ENCODE measurements around the gene TEPSIN.

The TEPSIN gene

DNA sequence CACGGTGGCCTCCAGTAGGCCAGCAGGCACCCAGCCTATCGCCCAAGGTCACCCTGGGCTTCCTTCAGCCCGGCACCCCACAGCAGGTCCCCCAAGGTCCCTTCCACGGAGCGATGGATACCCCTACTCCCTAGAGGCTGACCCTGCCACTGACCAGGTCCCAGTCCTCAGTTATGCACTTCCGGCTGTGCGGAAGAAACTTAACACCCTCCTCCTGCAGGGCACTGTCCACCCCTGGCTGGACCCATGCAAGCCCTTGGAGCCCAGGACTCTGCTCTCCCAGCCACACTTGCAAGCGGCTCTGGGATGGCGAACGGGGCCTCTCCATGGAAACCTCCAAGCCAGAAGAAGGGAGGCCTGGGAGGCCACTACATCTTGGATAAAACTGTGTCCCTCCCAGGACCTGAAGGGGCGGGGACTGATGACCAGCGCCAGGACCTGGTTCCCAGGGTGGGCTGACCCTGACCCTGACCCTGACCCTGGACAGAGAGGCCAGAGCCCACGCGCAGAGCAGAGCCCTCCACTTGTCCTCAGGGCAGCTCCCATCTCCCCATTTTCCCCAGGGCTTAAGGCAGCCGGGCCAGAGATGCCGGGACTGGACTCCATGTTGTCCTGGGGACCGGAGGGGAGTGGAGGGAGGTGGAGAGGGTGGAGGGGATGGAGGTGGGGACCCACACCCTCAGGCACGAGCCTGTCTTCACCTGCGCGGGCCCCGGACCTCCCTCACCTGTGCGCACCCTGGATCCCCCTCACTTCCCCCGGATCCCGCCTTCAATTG, 16.8 kb downstream of the TEPSIN start:
- DNase-seq (ENCODE audit: low spot score), result no peak
- in situ Hi-C loops (cut with MboI; ENCODE audit: low sequenced_read_pairs, unreplicated experiment), result no loop called here
- TF ChIP-seq CTCF (IDR thresholded peaks at IDR 0.05; ENCODE audit: borderline replicate concordance, control extremely low read depth, extremely low read depth, insufficient read depth, missing control alignments), result no peak

DNA sequence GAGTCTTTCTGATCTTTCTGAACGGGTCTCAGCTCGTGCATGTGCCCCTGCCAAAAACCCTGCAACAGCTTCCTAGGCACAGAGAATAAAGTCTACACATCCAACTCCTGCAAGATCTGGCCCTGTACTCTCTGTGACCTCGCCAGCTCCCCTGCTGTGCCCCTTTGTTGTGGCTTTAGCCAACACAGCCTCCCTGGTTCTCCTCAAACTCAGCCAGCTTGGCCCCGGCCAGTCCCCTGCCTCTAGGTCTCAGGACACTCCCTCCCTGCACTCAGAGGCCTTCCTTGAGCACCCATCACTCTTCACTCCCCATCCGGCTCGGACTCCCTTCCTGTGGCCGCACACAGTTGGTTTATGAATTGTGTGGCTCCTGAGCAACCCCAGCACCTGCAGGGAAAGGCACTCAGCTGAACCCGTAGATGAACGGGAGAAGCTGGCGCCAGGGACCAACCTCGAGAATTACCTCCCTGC, 17.4 kb downstream of the TEPSIN start:
- in situ Hi-C loops (cut with MboI; ENCODE audit: low sequenced_read_pairs, unreplicated experiment), result no loop called here
- DNase-seq (ENCODE audit: low spot score), result no peak
- TF ChIP-seq CTCF (IDR thresholded peaks at IDR 0.05; ENCODE audit: borderline replicate concordance, control extremely low read depth, extremely low read depth, insufficient read depth, missing control alignments), result no peak

DNA sequence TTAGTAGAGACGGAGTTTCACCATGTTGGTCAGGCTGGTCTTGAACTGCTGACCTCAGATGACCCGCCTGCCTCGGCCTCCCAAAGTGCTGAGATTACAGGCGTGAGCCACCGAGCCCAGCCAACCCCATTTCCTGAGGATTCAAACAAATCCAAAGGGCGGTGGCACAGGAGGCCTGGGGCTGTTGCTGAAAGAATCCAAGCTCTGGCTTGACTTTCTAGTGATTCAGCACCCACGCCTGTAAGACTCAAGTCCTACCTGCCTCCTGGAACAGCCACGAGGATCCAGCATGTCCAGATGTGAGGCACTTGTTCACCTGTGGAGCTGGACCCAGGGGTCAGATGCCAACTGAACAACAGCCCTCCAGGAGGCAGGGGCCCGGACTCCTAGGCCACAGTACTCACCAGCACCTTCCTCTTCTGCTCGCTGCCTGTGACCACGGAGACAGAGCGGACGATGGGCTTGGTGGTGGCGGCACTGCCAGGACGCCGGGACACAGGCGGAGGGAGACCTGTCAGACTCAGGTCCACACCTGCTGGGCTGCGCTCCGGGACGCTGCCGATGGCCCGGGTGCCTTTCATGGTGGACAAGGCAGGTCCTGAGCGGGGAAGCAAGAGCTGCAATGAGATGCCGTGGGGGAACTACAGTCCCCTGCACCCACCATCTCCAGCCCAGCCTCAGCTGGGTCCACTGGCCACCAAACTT, 19.2 kb downstream of the TEPSIN start:
- TF ChIP-seq CTCF (IDR thresholded peaks at IDR 0.05; ENCODE audit: borderline replicate concordance, control extremely low read depth, extremely low read depth, insufficient read depth, missing control alignments), result no peak
- in situ Hi-C loops (cut with MboI; ENCODE audit: low sequenced_read_pairs, unreplicated experiment), result no loop called here
- no peak for DNase-seq (ENCODE audit: low spot score)

- in situ Hi-C loops (cut with MboI; ENCODE audit: low sequenced_read_pairs, unreplicated experiment), result no loop called here
These were observed 19.9 kb downstream of the TEPSIN start for GRCh38 chr17:81218991-81219390.

GRCh38 chr17:81218459-81218858, 20.4 kb downstream of the TEPSIN start:
- TF ChIP-seq CTCF (IDR thresholded peaks at IDR 0.05; ENCODE audit: borderline replicate concordance, control extremely low read depth, extremely low read depth, insufficient read depth, missing control alignments), result no peak
- in situ Hi-C loops (cut with MboI; ENCODE audit: low sequenced_read_pairs, unreplicated experiment), result no loop called here
- no peak for DNase-seq (ENCODE audit: low spot score)

More at GRCh38 chr17:81218991-81219390, 19.9 kb downstream of the TEPSIN start:
- no peak for DNase-seq (ENCODE audit: low spot score)
- no peak for TF ChIP-seq CTCF (IDR thresholded peaks at IDR 0.05; ENCODE audit: borderline replicate concordance, control extremely low read depth, extremely low read depth, insufficient read depth, missing control alignments)

GRCh38 chr17:81217491-81217890, 21.4 kb downstream of the TEPSIN start:
- DNase-seq (ENCODE audit: low spot score), result no peak
- no peak for TF ChIP-seq CTCF (IDR thresholded peaks at IDR 0.05; ENCODE audit: borderline replicate concordance, control extremely low read depth, extremely low read depth, insufficient read depth, missing control alignments)
- in situ Hi-C loops (cut with MboI; ENCODE audit: low sequenced_read_pairs, unreplicated experiment), result no loop called here
